Measurements from ENCODE around the gene NRIP1. TPM values are rescaled to one million over a fixed set of nuclear protein-coding genes. Genes with fewer than 3 reads are reported as not detected.

The NRIP1 gene
- total and polyA plus RNA-seq, 11 donors: 2.9 to 32.0 (median 17.6) TPM

- WGBS, 4 donors: 54 to 61% (median 59%) methylated on average over 6 of the region's 6 CpGs
- TF ChIP-seq CTCF (IDR thresholded peaks at IDR 0.05) (no peak), POLR2A (IDR thresholded peaks at IDR 0.05) (no peak)
- Histone ChIP-seq H3K36me3 (no peaks in the 10 kb centered on the region), H3K27ac (peak overlapping the region in 2 of 12 donors; percentile 4 to 69), H3K4me3 (peak overlapping the region in 8 of 12 donors; percentile 85 to 92 (median 87)), H3K9me3 (no peaks in the 10 kb centered on the region), H3K27me3 (no peaks in the 10 kb centered on the region), H3K4me1 (peaks cover 3 to 73% (median 57%) of the 10 kb centered on the region in 12 donors)
- DNase-seq (no peak), ATAC-seq (no peak)
- intact Hi-C loops (cut with DNase I): loop anchor here (2.0 to 10.0 kb wide), 12 partner anchors 55 to 680 kb away; partner anchors contain the start of genes HSPA13 (in 3 of the 10) and USP25 (in 1 of the 10)
These were observed 2.8 kb downstream of the NRIP1 start for GRCh38 chr21:15061747-15062605.

GRCh38 chr21:15061279-15061678 is 3.5 kb downstream of the NRIP1 start:
- H3K4me3 ChIP-seq: peak overlapping the region in 2 of 12 donors; percentile 16 to 85
- TF ChIP-seq CTCF (IDR thresholded peaks at IDR 0.05): no peak
- no peak for TF ChIP-seq POLR2A (IDR thresholded peaks at IDR 0.05)
- no peak for DNase-seq
- H3K36me3 ChIP-seq: no peaks in the 10 kb centered on the region
- no peak for ATAC-seq
- no peaks in the 10 kb centered on the region for H3K9me3 ChIP-seq
- H3K27me3 ChIP-seq: no peaks in the 10 kb centered on the region
- intact Hi-C loops (cut with DNase I): loop anchor here (5.0 to 10.0 kb wide), 11 partner anchors 54 to 679 kb away; partner anchors contain the start of genes HSPA13 (in 3 of the 10) and USP25 (in 1 of the 10)
- 38 to 48% (median 41%) methylated on average over 4 of the region's 4 CpGs for WGBS, 4 donors
- H3K4me1 ChIP-seq: peaks cover 3 to 75% (median 64%) of the 10 kb centered on the region in 12 donors
- H3K27ac ChIP-seq: peak overlapping the region in 2 of 12 donors; percentile 4 to 69

GRCh38 chr21:15060543-15061175 is 4.1 kb downstream of the NRIP1 start:
- Histone ChIP-seq H3K4me1 (peaks cover 3 to 80% (median 69%) of the 10 kb centered on the region in 12 donors), H3K27me3 (no peaks in the 10 kb centered on the region), H3K36me3 (no peaks in the 10 kb centered on the region), H3K9me3 (no peaks in the 10 kb centered on the region), H3K4me3 (peak overlapping the region in 2 of 12 donors; percentile 16 to 85), H3K27ac (peak overlapping the region in 1 of 12 donors; percentile 69)
- DNase-seq: no peak
- TF ChIP-seq CTCF (IDR thresholded peaks at IDR 0.05): no peak
- no peak for TF ChIP-seq POLR2A (IDR thresholded peaks at IDR 0.05)
- intact Hi-C loops (cut with DNase I): loop anchor here (5.0 to 10.0 kb wide), 11 partner anchors 53 to 678 kb away; partner anchors contain the start of genes HSPA13 (in 3 of the 10) and USP25 (in 1 of the 10)
- WGBS, 4 donors: 26 to 46% (median 34%) methylated on average over 2 of the region's 2 CpGs
- ATAC-seq: no peak

- Histone ChIP-seq H3K4me3 (peak overlapping the region in 1 of 12 donors; percentile 25), H3K27ac (peak overlapping the region in 2 of 12 donors; percentile 3 to 76), H3K36me3 (no peaks in the 10 kb centered on the region), H3K9me3 (no peaks in the 10 kb centered on the region), H3K27me3 (no peaks in the 10 kb centered on the region), H3K4me1 (peaks cover 3 to 92% (median 77%) of the 10 kb centered on the region in 12 donors)
- no peak for TF ChIP-seq POLR2A (IDR thresholded peaks at IDR 0.05)
- no peak for TF ChIP-seq CTCF (IDR thresholded peaks at IDR 0.05)
- DNase-seq (no peak), ATAC-seq (no peak)
- intact Hi-C loops (cut with DNase I): loop anchor here in 1 of 10 donors (5.0 kb wide), 1 partner anchor 57 kb away; no protein-coding TSS in a partner anchor
These were observed 5.4 kb downstream of the NRIP1 start for GRCh38 chr21:15059397-15059796.
